SK-N-SH (cell line): ENCODE results near the gene USP40. TPM values are rescaled to one million over a fixed set of nuclear protein-coding genes. Genes with fewer than 3 reads are reported as not detected.

Experiments used
- CTCF ChIA-PET: fragments of 300-600, 350-600 bp; formaldehyde crosslinking; extraction: SDS; loops from one replicate; lab custom pipeline; 2021; lab: Yijun Ruan, JAX
- POLR2A ChIA-PET: fragments of 350-600 bp; sonication (Branson Sonifier 250); formaldehyde crosslinking; extraction: SDS; loops from one replicate; lab custom pipeline; 2020; ENCODE audit warnings: antibody characterized with exemption, inconsistent platforms; lab: Yijun Ruan, JAX
- DNase-seq: peaks from one replicate; pipeline ENCODE4 v3.0.0; 2012
- H2AFZ ChIP-seq: fragments of 200-600 bp; sonication (generic); 2 replicates; pipeline ENCODE4 v1.8.1; 2016; ENCODE audit warnings: antibody characterized with exemption, mild to moderate bottlenecking, low read depth
- H3F3A ChIP-seq: fragments of 200-600 bp; sonication (generic); replicated peaks from 2 replicates; pipeline ENCODE3; 2016; ENCODE audit warnings: antibody characterized with exemption, mild to moderate bottlenecking; ENCODE audit not compliant: insufficient read depth
- H3K27ac ChIP-seq, 2 experiments: fragments of 200-500 bp in 1 of 2; fragments of 200-600 bp in 1 of 2; sonication (Bioruptor generic) in 1 of 2; sonication (generic), shearing (Covaris generic) in 1 of 2; 2 replicates each; pipeline versions ENCODE4 v1.5.1 to v1.6.1; 2014 to 2016; ENCODE audit warnings: low read depth in 2 of 2, inconsistent platforms in 1 of 2, low read length in 1 of 2, mild to moderate bottlenecking in 1 of 2, mixed read lengths in 1 of 2
- H3K27me3 ChIP-seq: fragments of 200-600 bp; sonication (generic), shearing (Covaris generic); 2 replicates; pipeline ENCODE4 v1.6.1; 2016; ENCODE audit warnings: mixed run types; ENCODE audit not compliant: insufficient read depth
- H3K36me3 ChIP-seq, 2 experiments: fragments of 200-500 bp in 1 of 2; fragments of 200-600 bp in 1 of 2; sonication (Bioruptor generic) in 1 of 2; sonication (generic) in 1 of 2; replicated peaks in 1 of 2; 2 replicates each; pipeline versions ENCODE3 to v1.5.1; 2014 to 2016; ENCODE audit warnings: low read length in 1 of 2, mild to moderate bottlenecking in 1 of 2; ENCODE audit not compliant: insufficient read depth in 2 of 2, control insufficient read depth in 1 of 2
- H3K4me1 ChIP-seq, 2 experiments: fragments of 200-500 bp in 1 of 2; fragments of 200-600 bp in 1 of 2; sonication (Bioruptor generic) in 1 of 2; sonication (generic), shearing (Covaris generic) in 1 of 2; 2 replicates each; pipeline versions ENCODE4 v1.5.1 to v1.6.1; 2014 to 2016; ENCODE audit warnings: low read depth in 1 of 2, low read length in 1 of 2, mixed run types in 1 of 2; ENCODE audit not compliant: insufficient read depth in 2 of 2, control insufficient read depth in 1 of 2
- H3K4me2 ChIP-seq: fragments of 200-600 bp; sonication (generic), shearing (Covaris generic); 2 replicates; pipeline ENCODE4 v1.6.1; 2017; ENCODE audit warnings: mixed run types
- H3K4me3 ChIP-seq, 2 experiments: fragments of 200-500 bp in 1 of 2; fragments of 200-600 bp in 1 of 2; sonication (Bioruptor generic) in 1 of 2; sonication (generic), shearing (Covaris generic) in 1 of 2; 2 replicates each; pipeline versions ENCODE4 v1.5.1 to v1.8.1; 2014 to 2016; ENCODE audit warnings: low read depth in 2 of 2, inconsistent platforms in 1 of 2, low read length in 1 of 2, mild to moderate bottlenecking in 1 of 2, mixed read lengths in 1 of 2, moderate library complexity in 1 of 2
- H3K79me2 ChIP-seq: fragments of 200-600 bp; sonication (generic); 2 replicates; pipeline ENCODE4 v1.8.1; 2017; ENCODE audit warnings: mild to moderate bottlenecking; ENCODE audit not compliant: insufficient read depth
- H3K9ac ChIP-seq: fragments of 200-600 bp; sonication (generic); 2 replicates; pipeline ENCODE4 v1.6.1; 2017; ENCODE audit warnings: mixed run types
- H3K9me2 ChIP-seq: fragments of 200-600 bp; sonication (generic); 2 replicates; pipeline ENCODE4 v1.6.1; 2017; ENCODE audit warnings: mixed run types
- H3K9me3 ChIP-seq: fragments of 200-600 bp; sonication (generic); 2 replicates; pipeline ENCODE4 v1.6.1; 2017; ENCODE audit warnings: mixed run types, mild to moderate bottlenecking, moderate library complexity
- H4K20me1 ChIP-seq: fragments of 200-600 bp; sonication (generic); 2 replicates; pipeline ENCODE4 v1.6.1; 2017; ENCODE audit warnings: mild to moderate bottlenecking, mixed run types; ENCODE audit not compliant: insufficient read depth
- CHD2 ChIP-seq: fragments of 150-350 bp; IDR thresholded peaks from 2 replicates; pipeline ENCODE4 v1.6.1; 2018; ENCODE audit warnings: low read length; ENCODE audit not compliant: partially characterized antibody
- EP300 ChIP-seq, 2 experiments: IDR thresholded peaks; 2 replicates each; pipeline versions ENCODE4 v1.4.0 to v1.6.1; 2012; ENCODE audit warnings: borderline replicate concordance in 1 of 2, low read depth in 1 of 2, low read length in 1 of 2
- EZH2phosphoT487 ChIP-seq: fragments of 200-600 bp; sonication (generic); IDR thresholded peaks from 2 replicates; pipeline ENCODE4 v1.6.1; 2017; ENCODE audit warnings: low read depth, mixed run types, mild to moderate bottlenecking, antibody characterized with exemption, moderate library complexity, borderline replicate concordance
- FOSL2 ChIP-seq: IDR thresholded peaks from 2 replicates; pipeline ENCODE4 v1.4.0; 2012; ENCODE audit warnings: low read depth, mild to moderate bottlenecking, moderate library complexity, borderline replicate concordance
- FOXM1 ChIP-seq: IDR thresholded peaks from 2 replicates; pipeline ENCODE4 v1.4.0; 2012; ENCODE audit warnings: low read depth, mild to moderate bottlenecking
- MEF2A ChIP-seq: IDR thresholded peaks from 2 replicates; pipeline ENCODE4 v1.4.0; 2012; ENCODE audit warnings: low read depth, borderline replicate concordance
- NFIC ChIP-seq: IDR thresholded peaks from 2 replicates; pipeline ENCODE4 v1.4.0; 2012; ENCODE audit warnings: borderline replicate concordance
- POLR2AphosphoS5 ChIP-seq: IDR thresholded peaks from 2 replicates; pipeline ENCODE4 v1.6.1; 2012; ENCODE audit warnings: low read depth, low read length
- RAD21 ChIP-seq: IDR thresholded peaks from 2 replicates; pipeline ENCODE4 v1.6.1; 2012; ENCODE audit warnings: mild to moderate bottlenecking, low read length
- RCOR1 ChIP-seq: fragments of 150-350 bp; IDR thresholded peaks from 2 replicates; pipeline ENCODE4 v1.6.1; 2017; ENCODE audit warnings: antibody characterized with exemption, low read length
- REST ChIP-seq: IDR thresholded peaks from 2 replicates; pipeline ENCODE4 v1.6.1; 2012; ENCODE audit warnings: mild to moderate bottlenecking, low read depth, low read length, moderate library complexity
- RFX5 ChIP-seq: IDR thresholded peaks from 2 replicates; pipeline ENCODE4 v1.6.1; 2012; ENCODE audit warnings: mild to moderate bottlenecking, improper control_type of control experiment, low read length
- RXRA ChIP-seq: IDR thresholded peaks from 2 replicates; pipeline ENCODE4 v1.4.0; 2012; ENCODE audit warnings: low read depth, mild to moderate bottlenecking, borderline replicate concordance
- TAF1 ChIP-seq: IDR thresholded peaks from 2 replicates; pipeline ENCODE4 v1.6.1; 2012; ENCODE audit warnings: low read depth, mild to moderate bottlenecking, low read length, moderate library complexity, borderline replicate concordance
- TEAD4 ChIP-seq: IDR thresholded peaks from 2 replicates; pipeline ENCODE4 v1.4.0; 2012; ENCODE audit warnings: mild to moderate bottlenecking, borderline replicate concordance; ENCODE audit not compliant: insufficient read depth
- USF2 ChIP-seq: fragments of 150-350 bp; IDR thresholded peaks from 2 replicates; pipeline ENCODE4 v1.6.1; 2017; ENCODE audit warnings: antibody characterized with exemption, low read length, low read depth, borderline replicate concordance
- YY1 ChIP-seq: IDR thresholded peaks from 2 replicates; pipeline ENCODE4 v1.4.0; 2012; ENCODE audit warnings: low read depth, mild to moderate bottlenecking
- WGBS: methylation state at CpG from one replicate; pipeline ENCODE4 v1.1.6; 2017; ENCODE audit warnings: low lambda C conversion rate; 5-methylcytosine and 5-hydroxymethylcytosine counted together
- polyA plus RNA-seq, 3 experiments: library from polyadenylated mRNA; depleted of rRNA; stranded (reverse); fragments of >200 nt; gene quantifications; 2 replicates each; pipeline ENCODE4 v1.2.3, GENCODE V29; 2012
- TF ChIP-seq, protein P1 (sequence below): fragments of 150-350 bp; IDR thresholded peaks from 2 replicates; pipeline ENCODE4 v1.6.1; 2016; ENCODE audit warnings: mild to moderate bottlenecking, low read depth, low read length

USP40 gene
- polyA plus RNA-seq, 1 of the 3 experiments (the other 2 are of a cell fraction), result 37.0 TPM

GRCh38 chr2:233434666-233435330, 131.8 kb downstream of the USP40 start:
- Histone ChIP-seq H3K9me2 (no peaks in the 10 kb centered on the region), H3K36me3 (peaks cover 0 to 30% of the 10 kb centered on the region in 2 experiments), H4K20me1 (no peaks in the 10 kb centered on the region), H3K27ac (no peak overlapping the region), H3K27me3 (no peaks in the 10 kb centered on the region), H3K79me2 (peaks cover 39% of the 10 kb centered on the region), H3K4me3 (no peak overlapping the region), H3K4me1 (peaks cover 0 to 13% of the 10 kb centered on the region in 2 experiments; a peak in 2 of 4 replicates), H3F3A (peaks cover 1% of the 10 kb centered on the region), H3K9ac (no peak overlapping the region), H3K9me3 (no peaks in the 10 kb centered on the region), H2AFZ (no peak overlapping the region), H3K4me2 (no peak overlapping the region)
- POLR2A ChIA-PET, result no interaction called here
- TF ChIP-seq TAF1 (no peak), NFIC (no peak), RFX5 (no peak), TEAD4 (no peak), FOSL2 (no peak), EP300 (IDR thresholded peaks at IDR 0.05; ENCODE audit: borderline replicate concordance in 1 of 2, low read depth in 1 of 2, low read length in 1 of 2) (no peak), EZH2phosphoT487 (no peak), REST (no peak), USF2 (no peak), YY1 (no peak), FOXM1 (no peak), RAD21 (no peak), RXRA (no peak), POLR2AphosphoS5 (no peak), CHD2 (no peak), MEF2A (no peak), RCOR1 (no peak)
- TF ChIP-seq, protein P1, sequence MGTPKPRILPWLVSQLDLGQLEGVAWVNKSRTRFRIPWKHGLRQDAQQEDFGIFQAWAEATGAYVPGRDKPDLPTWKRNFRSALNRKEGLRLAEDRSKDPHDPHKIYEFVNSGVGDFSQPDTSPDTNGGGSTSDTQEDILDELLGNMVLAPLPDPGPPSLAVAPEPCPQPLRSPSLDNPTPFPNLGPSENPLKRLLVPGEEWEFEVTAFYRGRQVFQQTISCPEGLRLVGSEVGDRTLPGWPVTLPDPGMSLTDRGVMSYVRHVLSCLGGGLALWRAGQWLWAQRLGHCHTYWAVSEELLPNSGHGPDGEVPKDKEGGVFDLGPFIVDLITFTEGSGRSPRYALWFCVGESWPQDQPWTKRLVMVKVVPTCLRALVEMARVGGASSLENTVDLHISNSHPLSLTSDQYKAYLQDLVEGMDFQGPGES, result no peak
- CTCF ChIA-PET, result interaction anchor here (2.4 kb wide), 1 partner anchor 8 kb away, joined by 10 read pairs; no protein-coding TSS in a partner anchor
- WGBS, result 96% methylated on average over 18 of the region's 18 CpGs
- no peak for DNase-seq
